ENCODE data around the gene TMPRSS6. TPM values are rescaled to one million over a fixed set of nuclear protein-coding genes. Genes with fewer than 3 reads are reported as not detected.
A peak's percentile ranks its signal among the peaks of the same experiment; 100 is the strongest.

The TMPRSS6 gene
- total and polyA plus RNA-seq, 2 of the 13 experiments (the other 11 are each of a cell fraction or from before 2014, with no cell fraction given) = 4.2 to 4.8 TPM

- TF ChIP-seq DBP (CRISPR knock-in tag; IDR thresholded peaks at IDR 0.05; ENCODE audit: not compliant biosample characterization) (no peak), SRSF1 (optimal IDR thresholded peaks at IDR 0.05; ENCODE audit: low read depth, low read length) (no peak), GPBP1L1 (CRISPR knock-in tag; IDR thresholded peaks at IDR 0.05) (no peak), ISX (CRISPR knock-in tag; conservative IDR thresholded peaks at IDR 0.05) (no peak), ZBTB43 (CRISPR knock-in tag; conservative IDR thresholded peaks at IDR 0.05) (0 out of 2 replicates have a peak, but pooled peaks have one; percentile 16), ATF1 (CRISPR knock-in tag; IDR thresholded peaks at IDR 0.05) (peak; percentile 77), MYC (CRISPR knock-in tag; IDR thresholded peaks at IDR 0.05; ENCODE audit: borderline replicate concordance) (peak; percentile 53; the same call in 1 of the 2 replicates), SRSF4 (IDR thresholded peaks at IDR 0.05; ENCODE audit: low read depth, low read length, poor library complexity, severe bottlenecking) (no peak), EHMT2 (IDR thresholded peaks at IDR 0.05; ENCODE audit: borderline replicate concordance, low read depth, low read length) (peak; percentile 82; the same call in 1 of the 2 replicates), ATM (IDR thresholded peaks at IDR 0.05; ENCODE audit: borderline replicate concordance) (no peak), GATAD2A (CRISPR knock-in tag; IDR thresholded peaks at IDR 0.05) (peak; percentile 99), ZSCAN25 (CRISPR knock-in tag; IDR thresholded peaks at IDR 0.05) (peak; percentile 78), BCL6 (CRISPR knock-in tag; IDR thresholded peaks at IDR 0.05) (peak; percentile 93), GMEB1 (CRISPR knock-in tag; IDR thresholded peaks at IDR 0.05; ENCODE audit: borderline replicate concordance) (peak; percentile 62; the same call in 1 of the 2 replicates), ZBTB33 (CRISPR knock-in tag; IDR thresholded peaks at IDR 0.05) (peak; percentile 62; the same call in 1 of the 2 replicates), DRAP1 (CRISPR knock-in tag; IDR thresholded peaks at IDR 0.05) (peak; percentile 90), THAP11 (CRISPR knock-in tag; IDR thresholded peaks at IDR 0.05) (peak; percentile 88), LCORL (IDR thresholded peaks at IDR 0.05) (no peak), LCORL (CRISPR knock-in tag; IDR thresholded peaks at IDR 0.05) (peak; percentile 95)
- TF ChIP-seq, protein P1, sequence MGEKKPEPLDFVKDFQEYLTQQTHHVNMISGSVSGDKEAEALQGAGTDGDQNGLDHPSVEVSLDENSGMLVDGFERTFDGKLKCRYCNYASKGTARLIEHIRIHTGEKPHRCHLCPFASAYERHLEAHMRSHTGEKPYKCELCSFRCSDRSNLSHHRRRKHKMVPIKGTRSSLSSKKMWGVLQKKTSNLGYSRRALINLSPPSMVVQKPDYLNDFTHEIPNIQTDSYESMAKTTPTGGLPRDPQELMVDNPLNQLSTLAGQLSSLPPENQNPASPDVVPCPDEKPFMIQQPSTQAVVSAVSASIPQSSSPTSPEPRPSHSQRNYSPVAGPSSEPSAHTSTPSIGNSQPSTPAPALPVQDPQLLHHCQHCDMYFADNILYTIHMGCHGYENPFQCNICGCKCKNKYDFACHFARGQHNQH (CRISPR knock-in tag; IDR thresholded peaks at IDR 0.05) = peak; percentile 89; the same call in 1 of the 2 replicates
Measured at GRCh38 chr22:37032535-37033460, 76.7 kb downstream of the TMPRSS6 start (continued).
